ENCODE measurements around the gene HOXB8. TPM values are rescaled to one million over a fixed set of nuclear protein-coding genes. Genes with fewer than 3 reads are reported as not detected.

HOXB8 gene
- total RNA-seq, 1 donor from 2014 or later, result not detected

GRCh38 chr17:48647963-48648245 lies 32.8 kb upstream of the HOXB8 start:
- Mint-ChIP-seq H3K4me3 (ENCODE audit: unreplicated experiment) (no peak overlapping the region), H3K4me1 (ENCODE audit: low read depth, unreplicated experiment) (no peaks in the 10 kb centered on the region), H3K27ac (ENCODE audit: unreplicated experiment) (no peak overlapping the region), H3K9me3 (ENCODE audit: unreplicated experiment) (peaks cover 11% of the 10 kb centered on the region), H3K27me3 (ENCODE audit: unreplicated experiment) (peaks cover 39% of the 10 kb centered on the region), H3K36me3 (ENCODE audit: unreplicated experiment) (no peaks in the 10 kb centered on the region)
- DNase-seq, result no peak
- no peak for TF ChIP-seq CTCF (IDR thresholded peaks at IDR 0.05; ENCODE audit: partially characterized antibody, unreplicated experiment)

DNA sequence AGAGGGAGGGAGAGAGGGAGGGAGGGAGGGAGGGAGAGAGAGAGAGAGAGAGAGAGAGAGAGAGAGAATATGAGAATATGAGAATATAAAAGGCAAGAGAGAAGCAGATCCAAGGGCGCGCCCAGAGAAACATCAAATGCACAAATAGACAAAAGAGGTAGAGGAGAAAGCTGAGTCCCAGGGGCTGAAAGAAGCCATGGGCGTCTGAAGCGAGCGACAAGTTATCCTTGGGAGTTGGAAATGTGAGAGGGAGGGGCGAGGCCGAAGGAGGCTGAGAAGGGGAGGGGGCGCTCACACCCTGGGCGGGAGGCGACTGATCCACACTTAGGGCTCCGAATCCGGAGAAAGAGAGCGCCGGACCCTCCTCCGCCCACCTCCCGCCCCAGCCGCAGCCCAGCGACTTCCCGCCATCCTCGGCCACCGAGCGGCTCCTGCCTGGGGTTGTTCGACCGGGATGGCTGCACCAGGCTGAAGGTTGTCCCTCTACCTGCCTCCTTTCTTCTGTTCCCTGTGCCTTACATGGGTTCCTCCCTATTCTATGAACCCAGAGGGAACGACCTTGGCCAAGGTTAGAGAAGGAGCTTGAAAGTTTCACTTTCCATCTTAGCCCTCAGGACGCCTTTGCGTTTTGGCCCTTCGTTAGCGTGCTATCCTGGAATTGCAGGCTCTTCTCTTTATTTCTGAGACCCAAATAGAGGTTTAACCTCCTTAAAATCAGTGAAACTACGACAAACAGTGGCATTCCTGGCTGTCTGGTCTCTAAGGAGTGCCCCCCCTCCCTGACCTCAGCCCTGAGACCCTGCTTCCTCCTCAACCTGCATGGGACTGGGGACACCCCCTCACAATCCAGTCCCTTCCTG lies 32.2 kb upstream of the HOXB8 start:
- peaks cover 39% of the 10 kb centered on the region for H3K27me3 Mint-ChIP-seq (ENCODE audit: unreplicated experiment)
- H3K27ac Mint-ChIP-seq (ENCODE audit: unreplicated experiment), result no peak overlapping the region
- H3K36me3 Mint-ChIP-seq (ENCODE audit: unreplicated experiment), result no peaks in the 10 kb centered on the region
- H3K4me3 Mint-ChIP-seq (ENCODE audit: unreplicated experiment), result peak overlapping the region; percentile 10
- DNase-seq, result peak; percentile 45
- no peak for TF ChIP-seq CTCF (IDR thresholded peaks at IDR 0.05; ENCODE audit: partially characterized antibody, unreplicated experiment)
- H3K4me1 Mint-ChIP-seq (ENCODE audit: low read depth, unreplicated experiment), result no peaks in the 10 kb centered on the region
- H3K9me3 Mint-ChIP-seq (ENCODE audit: unreplicated experiment), result peaks cover 11% of the 10 kb centered on the region

GRCh38 chr17:48646183-48647102 lies 31.4 kb upstream of the HOXB8 start:
- H3K9me3 Mint-ChIP-seq (ENCODE audit: unreplicated experiment), result peaks cover 13% of the 10 kb centered on the region
- peaks cover 46% of the 10 kb centered on the region for H3K27me3 Mint-ChIP-seq (ENCODE audit: unreplicated experiment)
- H3K4me1 Mint-ChIP-seq (ENCODE audit: low read depth, unreplicated experiment), result no peaks in the 10 kb centered on the region
- TF ChIP-seq CTCF (IDR thresholded peaks at IDR 0.05; ENCODE audit: partially characterized antibody, unreplicated experiment), result no peak
- H3K27ac Mint-ChIP-seq (ENCODE audit: unreplicated experiment), result no peak overlapping the region
- H3K36me3 Mint-ChIP-seq (ENCODE audit: unreplicated experiment), result no peaks in the 10 kb centered on the region
- no peak overlapping the region for H3K4me3 Mint-ChIP-seq (ENCODE audit: unreplicated experiment)
- DNase-seq, result peak; percentile 22

DNA sequence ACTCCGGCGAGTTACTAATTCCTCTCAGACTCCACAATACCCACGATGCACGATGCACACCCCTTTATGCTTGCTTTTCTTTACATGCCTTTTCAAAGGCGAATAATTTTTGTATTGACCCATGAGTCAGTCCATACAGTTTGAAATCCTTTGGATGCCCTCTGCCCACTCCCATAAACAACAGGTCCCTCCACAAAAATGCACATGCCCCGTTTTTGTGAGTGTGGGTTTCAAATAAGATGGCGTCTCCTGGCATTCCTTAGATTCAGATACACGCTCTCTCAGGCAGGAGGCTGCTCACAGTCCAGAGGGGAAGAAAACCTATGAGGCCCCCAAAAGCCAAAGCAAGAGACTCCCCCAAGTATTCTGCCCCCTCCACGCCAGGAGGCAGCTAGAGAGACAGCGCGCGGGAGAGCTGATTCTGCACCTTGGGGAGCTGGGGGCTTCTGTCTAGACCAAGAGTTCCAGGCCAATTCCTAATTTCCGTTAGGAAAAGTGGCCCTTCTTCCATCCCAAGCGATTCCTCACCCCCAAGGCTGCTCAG lies 30.6 kb upstream of the HOXB8 start:
- Mint-ChIP-seq H3K4me3 (ENCODE audit: unreplicated experiment) (no peak overlapping the region), H3K27ac (ENCODE audit: unreplicated experiment) (no peak overlapping the region), H3K27me3 (ENCODE audit: unreplicated experiment) (peaks cover 52% of the 10 kb centered on the region), H3K4me1 (ENCODE audit: low read depth, unreplicated experiment) (no peaks in the 10 kb centered on the region), H3K9me3 (ENCODE audit: unreplicated experiment) (peaks cover 16% of the 10 kb centered on the region), H3K36me3 (ENCODE audit: unreplicated experiment) (no peaks in the 10 kb centered on the region)
- no peak for DNase-seq
- TF ChIP-seq CTCF (IDR thresholded peaks at IDR 0.05; ENCODE audit: partially characterized antibody, unreplicated experiment), result no peak
